ENCODE results near the gene LGALS13. TPM values are rescaled to one million over a fixed set of nuclear protein-coding genes. Genes with fewer than 3 reads are reported as not detected.

Gene LGALS13
- total and polyA plus RNA-seq, 2 of the 8 experiments (the other 6 are each of a cell fraction or from before 2014, with no cell fraction given) = not detected

DNA sequence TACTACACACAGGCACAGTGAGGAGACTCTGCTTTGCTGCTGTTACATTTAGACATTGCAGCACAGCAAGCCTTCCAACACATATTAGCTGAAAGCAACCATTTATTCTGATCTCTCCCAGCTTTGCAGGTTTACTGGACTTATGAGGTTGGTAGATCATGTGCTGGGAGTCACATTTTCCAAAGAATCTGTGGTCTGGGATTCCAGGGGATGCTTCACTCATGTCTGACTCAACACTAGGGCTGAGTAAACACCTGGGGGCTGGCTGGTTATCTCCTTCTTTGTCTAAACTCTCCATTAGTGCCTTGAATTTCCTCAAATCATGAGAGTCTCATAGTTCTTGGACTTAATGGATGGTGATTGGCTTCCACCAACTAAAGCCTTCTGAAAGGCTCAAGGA lies 5.4 kb upstream of the LGALS13 start (continued):
- TF ChIP-seq POLR2A (IDR thresholded peaks at IDR 0.05; ENCODE audit: control extremely low read depth in 1 of 2, low read depth in 2 of 2, low read length in 2 of 2) (no peak), BCL11A (IDR thresholded peaks at IDR 0.05; ENCODE audit: low read depth in 2 of 2, low read length in 2 of 2) (no peak)

All from H1 (cell line).